ENCODE data around the gene TBCE.

DNA sequence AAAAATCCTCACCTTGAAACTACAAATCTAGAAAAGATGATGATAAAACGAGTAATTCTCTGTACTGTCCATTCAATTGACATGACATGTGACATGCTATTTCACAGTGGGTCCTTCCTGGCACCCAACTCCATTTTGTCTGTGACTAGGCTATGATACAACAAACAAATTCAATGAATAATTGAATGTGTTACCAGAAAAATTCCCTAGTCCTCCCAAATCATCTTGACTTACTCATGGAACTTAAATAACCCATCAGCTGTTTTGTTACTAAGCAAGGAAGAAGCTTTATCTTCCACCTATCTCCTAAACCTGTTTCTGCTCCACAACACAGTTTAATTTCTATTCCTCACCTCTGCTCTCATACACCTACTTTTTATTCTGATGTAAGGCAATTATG is 106.6 kb downstream of the TBCE start:
- TF ChIP-seq POLR2AphosphoS5 (IDR thresholded peaks at IDR 0.05; ENCODE audit: borderline replicate concordance, low read depth, low read length) (no peak), EZH2 (IDR thresholded peaks at IDR 0.05) (no peak), FOXP2 (optimal IDR thresholded peaks at IDR 0.05; ENCODE audit: control extremely low read depth, extremely low read length, insufficient read depth) (no peak)
